Tibial artery (tissue), 4 donors: Measurements from ENCODE around the gene RAPGEF4.

Source experiments
- DNase-seq, 2 donors: peaks; one replicate each; pipeline ENCODE4 v3.0.0-alpha.2; 2019
- H3K27ac ChIP-seq, 2 donors: fragments of 200-600 bp; sonication (generic) in 1 of 2; 1 replicate in 1 of 2; 2 replicates in 1 of 2; pipeline ENCODE4 v1.5.1; 2018 to 2019; ENCODE audit warnings: mild to moderate bottlenecking in 1 of 2
- H3K27me3 ChIP-seq, 2 donors: fragments of 200-600 bp; sonication (generic) in 1 of 2; one replicate each; pipeline versions ENCODE4 v1.5.1 to v1.6.0; 2016 to 2019
- H3K36me3 ChIP-seq, 3 donors: fragments of 200-600 bp; sonication (generic) in 2 of 3; one replicate each; pipeline ENCODE4 v1.5.1; 2016 to 2019; ENCODE audit warnings: mild to moderate bottlenecking in 2 of 3
- H3K4me1 ChIP-seq, 4 donors: fragments of 200-600 bp; sonication (generic) in 2 of 4; 1 replicate in 3 of 4; 2 replicates in 1 of 4; pipeline ENCODE4 v1.5.1; 2016 to 2019
- H3K4me3 ChIP-seq, 2 donors: fragments of 200-600 bp; sonication (generic) in 1 of 2; 1 replicate in 1 of 2; 2 replicates in 1 of 2; pipeline ENCODE4 v1.5.1; 2018 to 2019; ENCODE audit warnings: mild to moderate bottlenecking in 2 of 2
- H3K9me3 ChIP-seq, 3 donors: fragments of 200-600 bp; sonication (generic) in 1 of 3; one replicate each; pipeline ENCODE4 v1.5.1; 2016 to 2019
- intact Hi-C: fragments of 100-400 bp; cut with DNase I; formaldehyde crosslinking; loops from one replicate; pipeline ENCODE4 v1.15.0; 2023; ENCODE audit warnings: low total_unique reads
- TF ChIP-seq, protein P1 (sequence below), 2 experiments: fragments of 200-600 bp in 1 of 2; fragments of 450-650 bp in 1 of 2; IDR thresholded peaks; one replicate each; pipeline ENCODE4 v1.5.1; 2017 to 2019; ENCODE audit warnings: antibody characterized with exemption in 2 of 2, mild to moderate bottlenecking in 1 of 2, moderate library complexity in 1 of 2

RAPGEF4 gene

DNA sequence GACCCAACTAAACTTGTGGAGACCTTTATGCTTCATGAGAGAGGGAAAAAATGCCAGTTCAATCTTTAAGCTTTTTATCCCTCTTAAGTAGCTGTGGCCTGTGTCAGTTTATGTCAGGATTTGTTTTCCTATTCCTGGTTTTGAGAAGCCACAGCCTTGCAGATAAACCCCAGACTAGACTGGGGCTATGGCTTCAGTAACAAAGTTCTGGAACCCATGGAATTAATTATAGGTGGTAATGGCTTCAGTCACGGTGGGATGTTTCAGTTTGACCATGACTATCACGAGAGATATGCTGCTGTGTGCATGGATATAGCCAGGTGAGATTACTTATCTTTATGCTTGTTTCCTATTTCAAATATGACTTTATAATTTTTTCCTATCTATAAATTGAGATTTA, 134.8 kb downstream of the RAPGEF4 start:
- Histone ChIP-seq H3K9me3 (no peaks in the 10 kb centered on the region), H3K36me3 (no peaks in the 10 kb centered on the region), H3K4me3 (no peak overlapping the region), H3K27me3 (no peaks in the 10 kb centered on the region), H3K27ac (no peak overlapping the region), H3K4me1 (no peaks in the 10 kb centered on the region)
- TF ChIP-seq, protein P1, sequence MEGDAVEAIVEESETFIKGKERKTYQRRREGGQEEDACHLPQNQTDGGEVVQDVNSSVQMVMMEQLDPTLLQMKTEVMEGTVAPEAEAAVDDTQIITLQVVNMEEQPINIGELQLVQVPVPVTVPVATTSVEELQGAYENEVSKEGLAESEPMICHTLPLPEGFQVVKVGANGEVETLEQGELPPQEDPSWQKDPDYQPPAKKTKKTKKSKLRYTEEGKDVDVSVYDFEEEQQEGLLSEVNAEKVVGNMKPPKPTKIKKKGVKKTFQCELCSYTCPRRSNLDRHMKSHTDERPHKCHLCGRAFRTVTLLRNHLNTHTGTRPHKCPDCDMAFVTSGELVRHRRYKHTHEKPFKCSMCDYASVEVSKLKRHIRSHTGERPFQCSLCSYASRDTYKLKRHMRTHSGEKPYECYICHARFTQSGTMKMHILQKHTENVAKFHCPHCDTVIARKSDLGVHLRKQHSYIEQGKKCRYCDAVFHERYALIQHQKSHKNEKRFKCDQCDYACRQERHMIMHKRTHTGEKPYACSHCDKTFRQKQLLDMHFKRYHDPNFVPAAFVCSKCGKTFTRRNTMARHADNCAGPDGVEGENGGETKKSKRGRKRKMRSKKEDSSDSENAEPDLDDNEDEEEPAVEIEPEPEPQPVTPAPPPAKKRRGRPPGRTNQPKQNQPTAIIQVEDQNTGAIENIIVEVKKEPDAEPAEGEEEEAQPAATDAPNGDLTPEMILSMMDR (IDR thresholded peaks at IDR 0.05) = no peak
- no peak for DNase-seq
- intact Hi-C loops = no loop called here

DNA sequence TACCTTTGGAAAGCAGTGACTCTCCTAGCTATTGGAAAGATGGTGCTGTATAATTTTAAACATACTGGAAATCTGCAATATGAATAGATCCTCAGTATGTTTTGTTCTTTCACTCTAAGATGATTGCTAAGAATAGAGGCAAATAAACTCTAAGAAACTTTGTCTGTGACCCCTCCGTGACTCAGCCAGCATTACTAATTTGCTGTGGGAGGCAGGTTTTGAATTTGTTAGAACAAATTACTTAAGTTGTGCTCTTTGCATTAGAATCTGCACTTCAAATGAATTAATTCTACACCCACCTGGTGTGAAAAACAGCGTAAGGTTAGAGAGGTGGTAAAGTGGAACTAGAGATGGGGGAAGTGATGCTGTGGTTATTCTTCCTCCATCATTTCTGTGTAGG, 142.2 kb downstream of the RAPGEF4 start:
- no peak for DNase-seq
- no peaks in the 10 kb centered on the region for H3K36me3 ChIP-seq
- no peaks in the 10 kb centered on the region for H3K27me3 ChIP-seq
- H3K9me3 ChIP-seq = no peaks in the 10 kb centered on the region
- intact Hi-C loops = no loop called here
- H3K27ac ChIP-seq = no peak overlapping the region
- H3K4me1 ChIP-seq = no peaks in the 10 kb centered on the region
- TF ChIP-seq, protein P1 (IDR thresholded peaks at IDR 0.05) = no peak
- no peak overlapping the region for H3K4me3 ChIP-seq

DNA sequence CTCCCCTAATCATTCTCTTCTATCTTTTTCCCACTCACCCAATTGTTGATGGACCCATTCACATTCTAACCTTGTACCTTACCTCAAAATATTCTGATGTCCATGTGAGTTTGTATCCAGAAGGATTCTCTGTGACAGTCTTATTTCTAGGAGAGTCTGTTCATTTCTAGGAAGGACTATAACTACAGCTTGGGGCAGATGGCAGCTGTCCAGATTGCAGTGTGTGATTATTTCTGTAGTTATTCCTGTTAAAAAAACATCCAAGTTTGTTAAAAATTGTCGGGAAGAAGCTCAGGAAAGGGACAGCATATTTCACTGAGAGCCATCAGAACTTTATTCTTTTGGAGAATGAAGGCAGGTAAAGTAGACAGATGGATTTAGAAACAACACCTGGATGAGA, 142.6 kb downstream of the RAPGEF4 start:
- DNase-seq = no peak
- H3K4me1 ChIP-seq = no peaks in the 10 kb centered on the region
- H3K9me3 ChIP-seq = no peaks in the 10 kb centered on the region
- H3K27ac ChIP-seq = no peak overlapping the region
- H3K36me3 ChIP-seq = no peaks in the 10 kb centered on the region
- no peaks in the 10 kb centered on the region for H3K27me3 ChIP-seq
- TF ChIP-seq, protein P1 (IDR thresholded peaks at IDR 0.05) = no peak
- H3K4me3 ChIP-seq = no peak overlapping the region
- intact Hi-C loops = no loop called here

DNA sequence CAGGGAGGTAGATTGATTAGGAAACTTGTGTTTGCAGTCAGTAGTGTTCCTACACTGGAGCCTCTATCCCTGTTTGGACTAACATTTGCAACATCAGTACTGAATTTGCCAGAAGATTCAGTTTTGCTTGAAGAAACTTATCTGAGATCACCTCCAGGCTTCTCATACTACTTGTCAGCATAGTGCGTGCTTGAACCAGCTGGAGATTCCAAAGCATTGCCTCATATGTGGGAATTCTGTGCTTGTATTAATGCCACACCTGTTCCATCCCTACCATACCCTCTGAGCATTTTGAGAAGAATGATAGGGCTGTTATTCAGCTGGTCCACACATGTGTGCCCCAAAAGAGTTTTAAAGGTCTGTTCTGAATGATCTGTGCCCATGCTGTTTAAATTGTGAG, 148.7 kb downstream of the RAPGEF4 start:
- H3K27ac ChIP-seq = no peak overlapping the region
- DNase-seq = no peak
- H3K9me3 ChIP-seq = no peaks in the 10 kb centered on the region
- peaks cover 0 to 3% (median 0%) of the 10 kb centered on the region in 4 donors for H3K4me1 ChIP-seq
- no peaks in the 10 kb centered on the region for H3K36me3 ChIP-seq
- TF ChIP-seq, protein P1 (IDR thresholded peaks at IDR 0.05) = no peak
- intact Hi-C loops = no loop called here
- H3K4me3 ChIP-seq = no peak overlapping the region
- no peaks in the 10 kb centered on the region for H3K27me3 ChIP-seq

DNA sequence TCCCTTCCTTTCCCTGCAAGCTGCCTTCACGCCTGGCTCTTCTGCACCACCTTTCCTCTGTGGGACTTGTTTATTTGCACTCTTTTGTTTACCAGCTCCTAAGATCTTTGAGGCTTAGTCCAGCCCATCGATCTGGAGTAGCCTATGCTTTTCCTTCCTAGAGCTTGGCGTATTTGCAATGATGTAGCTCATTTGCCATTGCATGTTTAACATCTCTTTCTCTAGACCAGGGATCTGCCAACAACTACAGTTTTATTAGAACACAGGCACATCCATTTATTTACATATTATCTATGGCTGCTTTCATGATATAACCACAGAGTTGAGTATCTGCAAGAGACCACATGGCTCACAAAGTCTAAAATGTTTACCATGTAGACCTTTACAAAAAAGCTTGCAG, 150.4 kb downstream of the RAPGEF4 start:
- intact Hi-C loops = no loop called here
- TF ChIP-seq, protein P1 (IDR thresholded peaks at IDR 0.05) = no peak
- Histone ChIP-seq H3K36me3 (no peaks in the 10 kb centered on the region), H3K27ac (no peak overlapping the region), H3K27me3 (no peaks in the 10 kb centered on the region), H3K4me3 (no peak overlapping the region), H3K9me3 (no peaks in the 10 kb centered on the region), H3K4me1 (peaks cover 0 to 12% (median 0%) of the 10 kb centered on the region in 4 donors)
- DNase-seq = no peak

DNA sequence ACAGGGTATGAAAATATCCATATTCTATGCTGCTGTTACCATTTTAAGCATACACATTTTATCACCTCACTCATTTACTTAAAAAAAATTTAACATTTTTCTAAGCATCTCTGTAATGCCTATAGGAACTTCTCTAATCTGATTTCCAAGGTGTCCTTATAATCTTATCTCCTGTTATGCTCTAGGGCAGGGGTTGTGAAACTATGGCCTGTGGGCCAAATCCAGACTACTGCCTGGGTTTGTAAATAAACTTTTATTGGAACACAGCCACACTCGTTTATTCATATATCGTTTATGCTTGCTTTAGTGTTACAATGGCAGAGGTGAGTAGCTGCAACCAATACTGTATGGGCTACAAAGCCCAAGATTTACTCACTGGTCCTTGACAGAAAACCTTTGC, 151.6 kb downstream of the RAPGEF4 start:
- H3K9me3 ChIP-seq = no peaks in the 10 kb centered on the region
- TF ChIP-seq, protein P1 (IDR thresholded peaks at IDR 0.05) = no peak
- no peaks in the 10 kb centered on the region for H3K27me3 ChIP-seq
- H3K4me3 ChIP-seq = no peak overlapping the region
- intact Hi-C loops = no loop called here
- peaks cover 0 to 12% (median 0%) of the 10 kb centered on the region in 4 donors for H3K4me1 ChIP-seq
- no peak overlapping the region for H3K27ac ChIP-seq
- no peaks in the 10 kb centered on the region for H3K36me3 ChIP-seq
- DNase-seq = no peak
